HEK293 (cell line): ENCODE measurements around the gene RAB1A.
A peak's percentile ranks its signal among the peaks of the same experiment; 100 is the strongest.

ENCODE experiments used
- CTCF ChIA-PET: fragments of 350-600 bp; formaldehyde crosslinking; extraction: SDS; loops from one replicate; lab custom pipeline; 2021; ENCODE audit warnings: antibody characterized with exemption; lab: Yijun Ruan, JAX
- POLR2A ChIA-PET: fragments of 300-600 bp; formaldehyde crosslinking; extraction: SDS; loops from one replicate; lab custom pipeline; 2020; ENCODE audit warnings: antibody characterized with exemption, inconsistent platforms; lab: Yijun Ruan, JAX
- H3K27ac ChIP-seq: fragments of 200-500 bp; sonication (Bioruptor generic); 2 replicates; pipeline ENCODE4 v1.5.1; 2014; ENCODE audit warnings: low read depth, low read length, control low read depth, inconsistent platforms; ENCODE audit errors: extremely low read depth
- H3K36me3 ChIP-seq, 2 experiments: fragments of 200-500 bp in 1 of 2; sonication (Bioruptor generic) in 1 of 2; 1 replicate in 1 of 2; 2 replicates in 1 of 2; pipeline ENCODE4 v1.5.1; 2014 to 2017; ENCODE audit warnings: inconsistent platforms in 2 of 2, low read length in 2 of 2; ENCODE audit not compliant: control insufficient read depth in 2 of 2, insufficient read depth in 1 of 2
- H3K4me1 ChIP-seq: fragments of 200-500 bp; sonication (Bioruptor generic); 2 replicates; pipeline ENCODE4 v1.5.1; 2014; ENCODE audit warnings: mild to moderate bottlenecking, low read length, inconsistent platforms; ENCODE audit not compliant: control insufficient read depth, insufficient read depth
- H3K4me3 ChIP-seq: 2 replicates; pipeline ENCODE4 v1.5.1; 2011; ENCODE audit warnings: low read depth, mild to moderate bottlenecking, control low read depth, low read length, moderate library complexity
- H3K9me3 ChIP-seq: fragments of 200-500 bp; sonication (Bioruptor generic); 2 replicates; pipeline ENCODE4 v1.5.1; 2014; ENCODE audit warnings: low read depth, low read length, inconsistent platforms; ENCODE audit not compliant: control insufficient read depth, insufficient read depth
- GLI2 ChIP-seq: fragments of 450-650 bp; formaldehyde crosslinking; IDR thresholded peaks from 2 replicates; pipeline ENCODE4; 2017; ENCODE audit warnings: missing biosample characterization, missing genetic modification characterization, low read depth, borderline replicate concordance
- GLIS1 ChIP-seq: fragments of 450-650 bp; formaldehyde crosslinking; IDR thresholded peaks from 2 replicates; pipeline ENCODE4 v1.5.1; 2016; ENCODE audit warnings: missing biosample characterization, missing genetic modification characterization
- KLF10 ChIP-seq: fragments of 450-650 bp; IDR thresholded peaks from 2 replicates; pipeline ENCODE4 v1.5.1; 2018; ENCODE audit warnings: missing biosample characterization, mild to moderate bottlenecking, missing genetic modification characterization
- KLF8 ChIP-seq: fragments of 450-650 bp; formaldehyde crosslinking; IDR thresholded peaks from 2 replicates; pipeline ENCODE4 v1.5.1; 2016; ENCODE audit warnings: missing biosample characterization, missing genetic modification characterization
- REPIN1 ChIP-seq: fragments of 450-650 bp; formaldehyde crosslinking; IDR thresholded peaks from 2 replicates; pipeline ENCODE4 v1.5.1; 2017; ENCODE audit warnings: missing biosample characterization, missing genetic modification characterization, low read depth
- SCRT1 ChIP-seq: fragments of 450-650 bp; formaldehyde crosslinking; IDR thresholded peaks from 2 replicates; pipeline ENCODE4 v1.5.1; 2016; ENCODE audit warnings: missing biosample characterization, missing genetic modification characterization, borderline replicate concordance
- SCRT2 ChIP-seq: fragments of 450-650 bp; formaldehyde crosslinking; IDR thresholded peaks from 2 replicates; pipeline ENCODE4 v1.5.1; 2016; ENCODE audit warnings: missing biosample characterization, missing genetic modification characterization
- SP7 ChIP-seq: fragments of 450-650 bp; formaldehyde crosslinking; IDR thresholded peaks from 2 replicates; pipeline ENCODE4 v1.5.1; 2016; ENCODE audit warnings: missing biosample characterization, missing genetic modification characterization
- TRIM28 ChIP-seq: IDR thresholded peaks from 2 replicates; pipeline ENCODE4 v1.6.1; 2011; ENCODE audit warnings: low read length, control low read depth, borderline replicate concordance
- ZBTB20 ChIP-seq: fragments of 450-650 bp; formaldehyde crosslinking; IDR thresholded peaks from 2 replicates; pipeline ENCODE4 v1.5.1; 2016; ENCODE audit warnings: missing biosample characterization, missing genetic modification characterization
- ZBTB48 ChIP-seq: fragments of 450-650 bp; formaldehyde crosslinking; IDR thresholded peaks from 2 replicates; pipeline ENCODE4 v1.5.1; 2016; ENCODE audit warnings: missing biosample characterization, missing genetic modification characterization
- ZNF121 ChIP-seq: fragments of 450-650 bp; formaldehyde crosslinking; IDR thresholded peaks from 2 replicates; pipeline ENCODE4 v1.5.1; 2016; ENCODE audit warnings: missing biosample characterization, missing genetic modification characterization
- ZNF311 ChIP-seq: fragments of 450-650 bp; formaldehyde crosslinking; IDR thresholded peaks from 2 replicates; pipeline ENCODE4 v1.5.1; 2017; ENCODE audit warnings: missing biosample characterization, missing genetic modification characterization, borderline replicate concordance
- ZNF335 ChIP-seq: fragments of 450-650 bp; formaldehyde crosslinking; conservative IDR thresholded peaks from 2 replicates; pipeline ENCODE4 v1.5.1; 2016; ENCODE audit warnings: missing biosample characterization, missing genetic modification characterization
- ZNF473 ChIP-seq: fragments of 450-650 bp; formaldehyde crosslinking; IDR thresholded peaks from 2 replicates; pipeline ENCODE4 v1.5.1; 2017; ENCODE audit warnings: missing biosample characterization, missing genetic modification characterization
- ZNF549 ChIP-seq: fragments of 450-650 bp; IDR thresholded peaks from 2 replicates; pipeline ENCODE4 v1.5.1; 2018; ENCODE audit warnings: missing biosample characterization, missing genetic modification characterization, mild to moderate bottlenecking, inconsistent platforms, moderate library complexity
- ZNF585B ChIP-seq: fragments of 450-650 bp; formaldehyde crosslinking; IDR thresholded peaks from 2 replicates; pipeline ENCODE4 v1.5.1; 2016; ENCODE audit warnings: missing biosample characterization, missing genetic modification characterization
- ZNF621 ChIP-seq: fragments of 450-650 bp; formaldehyde crosslinking; IDR thresholded peaks from 2 replicates; pipeline ENCODE4 v1.5.1; 2017; ENCODE audit warnings: missing biosample characterization, missing genetic modification characterization
- ZNF76 ChIP-seq: fragments of 450-650 bp; formaldehyde crosslinking; IDR thresholded peaks from 2 replicates; pipeline ENCODE4; 2016; ENCODE audit warnings: low read depth, missing biosample characterization, missing genetic modification characterization, borderline replicate concordance
- ZNF777 ChIP-seq: fragments of 450-650 bp; formaldehyde crosslinking; IDR thresholded peaks from 2 replicates; pipeline ENCODE4 v1.5.1; 2017; ENCODE audit warnings: missing biosample characterization, missing genetic modification characterization, borderline replicate concordance
- ZSCAN23 ChIP-seq: fragments of 450-650 bp; formaldehyde crosslinking; IDR thresholded peaks from 2 replicates; pipeline ENCODE4 v1.5.1; 2016; ENCODE audit warnings: missing biosample characterization, missing genetic modification characterization
- TF ChIP-seq, protein P1 (sequence below): fragments of 450-650 bp; formaldehyde crosslinking; optimal IDR thresholded peaks from 2 replicates; pipeline ENCODE3; 2016; ENCODE audit warnings: missing biosample characterization, mild to moderate bottlenecking, missing genetic modification characterization
- TF ChIP-seq, protein P2 (sequence below): fragments of 450-650 bp; formaldehyde crosslinking; IDR thresholded peaks from 2 replicates; pipeline ENCODE4 v1.5.1; 2016; ENCODE audit warnings: missing biosample characterization, missing genetic modification characterization, borderline replicate concordance
- TF ChIP-seq, protein P3 (sequence below): fragments of 450-650 bp; formaldehyde crosslinking; IDR thresholded peaks from 2 replicates; pipeline ENCODE4 v1.5.1; 2016; ENCODE audit warnings: missing biosample characterization, missing genetic modification characterization

RAB1A gene

DNA sequence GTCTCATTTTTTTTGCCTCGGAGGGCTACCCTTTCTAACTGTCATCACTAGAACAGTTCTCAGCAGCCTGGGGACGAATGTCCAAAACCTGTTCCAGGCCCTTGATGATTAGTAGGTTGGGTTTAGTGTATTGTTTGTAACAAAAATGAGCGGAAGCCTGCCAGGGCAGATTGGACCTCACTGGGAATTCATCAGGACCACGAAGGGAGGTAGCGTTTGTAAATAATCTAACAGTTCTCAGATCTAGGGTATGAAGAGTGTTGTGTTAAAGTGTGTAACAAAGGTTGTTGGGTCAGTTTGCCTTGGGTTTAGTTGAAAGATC, 72.9 kb downstream of the RAB1A start:
- no peaks in the 10 kb centered on the region for H3K9me3 ChIP-seq
- TF ChIP-seq ZNF335 (tag by site-specific recombination) (peak; percentile 33; the same call in 1 of the 2 replicates), ZNF76 (0 out of 2 replicates have a peak, but pooled peaks have one; percentile 6), ZBTB20 (tag by site-specific recombination) (no peak)
- TF ChIP-seq, protein P1, sequence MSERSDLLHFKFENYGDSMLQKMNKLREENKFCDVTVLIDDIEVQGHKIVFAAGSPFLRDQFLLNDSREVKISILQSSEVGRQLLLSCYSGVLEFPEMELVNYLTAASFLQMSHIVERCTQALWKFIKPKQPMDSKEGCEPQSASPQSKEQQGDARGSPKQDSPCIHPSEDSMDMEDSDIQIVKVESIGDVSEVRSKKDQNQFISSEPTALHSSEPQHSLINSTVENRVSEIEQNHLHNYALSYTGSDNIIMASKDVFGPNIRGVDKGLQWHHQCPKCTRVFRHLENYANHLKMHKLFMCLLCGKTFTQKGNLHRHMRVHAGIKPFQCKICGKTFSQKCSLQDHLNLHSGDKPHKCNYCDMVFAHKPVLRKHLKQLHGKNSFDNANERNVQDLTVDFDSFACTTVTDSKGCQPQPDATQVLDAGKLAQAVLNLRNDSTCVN (tag by site-specific recombination) = no peak
- peak overlapping the region; percentile 67 for H3K4me3 ChIP-seq
- ChIA-PET POLR2A (interaction anchor here (2.1 to 2.5 kb wide), 2 partner anchors 10 to 73 kb away, joined by 29 to 35 read pairs; partner anchors contain the start of gene RAB1A), CTCF (interaction anchor here (0.6 to 1.7 kb wide), 5 partner anchors 8 to 380 kb away, joined by 3 to 9 read pairs (median 3); no protein-coding TSS in a partner anchor)
- peaks cover 0 to 2% of the 10 kb centered on the region in 2 experiments; a peak in 1 of 3 replicates for H3K36me3 ChIP-seq
- H3K27ac ChIP-seq = peak overlapping the region; percentile 81; the same call in 1 of the 2 replicates
- H3K4me1 ChIP-seq = peaks cover 8% of the 10 kb centered on the region; the same call in 1 of the 2 replicates

DNA sequence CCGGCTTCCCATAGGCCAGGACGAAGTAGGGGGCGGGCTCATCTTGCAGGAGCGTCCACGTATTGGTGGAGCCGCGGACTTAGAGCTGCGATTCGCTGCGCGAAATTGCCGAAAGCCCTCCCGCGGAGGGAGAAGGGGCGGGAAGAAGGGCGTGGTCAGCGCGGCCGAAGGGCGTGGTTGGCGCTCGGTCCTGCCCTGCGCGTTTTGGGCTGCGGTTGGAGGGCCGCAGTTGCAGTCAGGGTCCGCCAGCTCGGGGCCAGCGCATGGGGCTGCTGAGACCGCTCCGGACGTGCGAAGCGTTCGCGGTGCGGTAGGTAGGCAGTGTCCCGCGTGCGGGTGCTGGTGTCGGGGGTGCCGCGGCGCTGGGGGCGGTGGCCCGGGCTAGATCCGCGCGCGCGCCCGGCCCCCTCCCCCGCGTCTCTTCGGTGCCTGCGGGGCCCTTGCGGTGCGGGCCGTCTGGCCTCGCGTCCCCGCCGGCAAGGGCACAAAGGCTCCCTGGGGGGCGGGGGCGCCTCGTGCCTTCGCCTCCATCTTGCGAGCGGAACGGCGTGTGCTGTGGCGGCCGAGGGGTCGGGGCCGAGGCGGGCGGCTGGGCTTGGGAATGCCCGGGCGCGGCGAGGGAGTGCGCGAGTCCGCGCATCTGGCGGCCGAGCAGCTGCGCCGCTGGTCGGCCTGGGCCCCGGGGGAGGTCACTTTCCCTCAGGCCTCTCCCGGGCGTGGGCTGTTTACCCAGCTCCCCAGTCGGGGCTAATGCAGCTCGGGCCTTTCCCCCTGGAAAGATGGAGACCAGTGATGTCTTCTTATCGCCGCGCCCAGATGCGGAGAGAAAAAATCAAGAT, 73.5 kb downstream of the RAB1A start, which contains the start of gene CEP68:
Gene CEP68 (plus strand): TSS at position 202 of the 839 bp plus-strand sequence. CDS start 13,029 bp downstream, outside the sequence.
- H3K9me3 ChIP-seq = no peaks in the 10 kb centered on the region
- peaks cover 0 to 2% of the 10 kb centered on the region in 2 experiments; a peak in 1 of 3 replicates for H3K36me3 ChIP-seq
- H3K4me1 ChIP-seq = peaks cover 8% of the 10 kb centered on the region; the same call in 1 of the 2 replicates
- H3K4me3 ChIP-seq = peak within 1 kb of the TSS; percentile 67
- CTCF ChIA-PET = interaction anchor here (0.5 to 1.9 kb wide), 8 partner anchors 8 to 567 kb away, joined by 3 to 9 read pairs (median 4); no protein-coding TSS in a partner anchor
- peak within 1 kb of the TSS; percentile 81; the same call in 1 of the 2 replicates for H3K27ac ChIP-seq
- POLR2A ChIA-PET = interaction anchor here (0.6 to 2.5 kb wide), 18 partner anchors 9 to 974 kb away, joined by 3 to 35 read pairs (median 4); partner anchors contain the start of genes ACTR2, AFTPH and RAB1A
- TF ChIP-seq ZNF549 (tag by site-specific recombination) (no peak), ZNF335 (tag by site-specific recombination) (peak; percentile 8; the same call in 1 of the 2 replicates), TRIM28 (no peak), SP7 (tag by site-specific recombination) (no peak), ZNF311 (tag by site-specific recombination) (no peak), ZNF585B (no peak), SCRT1 (tag by site-specific recombination) (no peak), ZNF121 (tag by site-specific recombination) (no peak), ZNF621 (tag by site-specific recombination) (no peak), KLF8 (tag by site-specific recombination) (peak; percentile 92), KLF10 (no peak; the same call in none of the 2 replicates), ZSCAN23 (tag by site-specific recombination) (no peak), ZNF777 (tag by site-specific recombination) (no peak), REPIN1 (no peak), ZBTB20 (tag by site-specific recombination) (0 out of 2 replicates have a peak, but pooled peaks have one; percentile 25), GLI2 (tag by site-specific recombination) (no peak), SCRT2 (tag by site-specific recombination) (no peak), GLIS1 (tag by site-specific recombination) (peak; percentile 77), ZBTB48 (peak; percentile 52; the same call in 1 of the 2 replicates), ZNF473 (tag by site-specific recombination) (no peak)
- TF ChIP-seq, protein P2, sequence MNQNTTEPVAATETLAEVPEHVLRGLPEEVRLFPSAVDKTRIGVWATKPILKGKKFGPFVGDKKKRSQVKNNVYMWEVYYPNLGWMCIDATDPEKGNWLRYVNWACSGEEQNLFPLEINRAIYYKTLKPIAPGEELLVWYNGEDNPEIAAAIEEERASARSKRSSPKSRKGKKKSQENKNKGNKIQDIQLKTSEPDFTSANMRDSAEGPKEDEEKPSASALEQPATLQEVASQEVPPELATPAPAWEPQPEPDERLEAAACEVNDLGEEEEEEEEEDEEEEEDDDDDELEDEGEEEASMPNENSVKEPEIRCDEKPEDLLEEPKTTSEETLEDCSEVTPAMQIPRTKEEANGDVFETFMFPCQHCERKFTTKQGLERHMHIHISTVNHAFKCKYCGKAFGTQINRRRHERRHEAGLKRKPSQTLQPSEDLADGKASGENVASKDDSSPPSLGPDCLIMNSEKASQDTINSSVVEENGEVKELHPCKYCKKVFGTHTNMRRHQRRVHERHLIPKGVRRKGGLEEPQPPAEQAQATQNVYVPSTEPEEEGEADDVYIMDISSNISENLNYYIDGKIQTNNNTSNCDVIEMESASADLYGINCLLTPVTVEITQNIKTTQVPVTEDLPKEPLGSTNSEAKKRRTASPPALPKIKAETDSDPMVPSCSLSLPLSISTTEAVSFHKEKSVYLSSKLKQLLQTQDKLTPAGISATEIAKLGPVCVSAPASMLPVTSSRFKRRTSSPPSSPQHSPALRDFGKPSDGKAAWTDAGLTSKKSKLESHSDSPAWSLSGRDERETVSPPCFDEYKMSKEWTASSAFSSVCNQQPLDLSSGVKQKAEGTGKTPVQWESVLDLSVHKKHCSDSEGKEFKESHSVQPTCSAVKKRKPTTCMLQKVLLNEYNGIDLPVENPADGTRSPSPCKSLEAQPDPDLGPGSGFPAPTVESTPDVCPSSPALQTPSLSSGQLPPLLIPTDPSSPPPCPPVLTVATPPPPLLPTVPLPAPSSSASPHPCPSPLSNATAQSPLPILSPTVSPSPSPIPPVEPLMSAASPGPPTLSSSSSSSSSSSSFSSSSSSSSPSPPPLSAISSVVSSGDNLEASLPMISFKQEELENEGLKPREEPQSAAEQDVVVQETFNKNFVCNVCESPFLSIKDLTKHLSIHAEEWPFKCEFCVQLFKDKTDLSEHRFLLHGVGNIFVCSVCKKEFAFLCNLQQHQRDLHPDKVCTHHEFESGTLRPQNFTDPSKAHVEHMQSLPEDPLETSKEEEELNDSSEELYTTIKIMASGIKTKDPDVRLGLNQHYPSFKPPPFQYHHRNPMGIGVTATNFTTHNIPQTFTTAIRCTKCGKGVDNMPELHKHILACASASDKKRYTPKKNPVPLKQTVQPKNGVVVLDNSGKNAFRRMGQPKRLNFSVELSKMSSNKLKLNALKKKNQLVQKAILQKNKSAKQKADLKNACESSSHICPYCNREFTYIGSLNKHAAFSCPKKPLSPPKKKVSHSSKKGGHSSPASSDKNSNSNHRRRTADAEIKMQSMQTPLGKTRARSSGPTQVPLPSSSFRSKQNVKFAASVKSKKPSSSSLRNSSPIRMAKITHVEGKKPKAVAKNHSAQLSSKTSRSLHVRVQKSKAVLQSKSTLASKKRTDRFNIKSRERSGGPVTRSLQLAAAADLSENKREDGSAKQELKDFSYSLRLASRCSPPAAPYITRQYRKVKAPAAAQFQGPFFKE (tag by site-specific recombination) = no peak
- TF ChIP-seq, protein P3, sequence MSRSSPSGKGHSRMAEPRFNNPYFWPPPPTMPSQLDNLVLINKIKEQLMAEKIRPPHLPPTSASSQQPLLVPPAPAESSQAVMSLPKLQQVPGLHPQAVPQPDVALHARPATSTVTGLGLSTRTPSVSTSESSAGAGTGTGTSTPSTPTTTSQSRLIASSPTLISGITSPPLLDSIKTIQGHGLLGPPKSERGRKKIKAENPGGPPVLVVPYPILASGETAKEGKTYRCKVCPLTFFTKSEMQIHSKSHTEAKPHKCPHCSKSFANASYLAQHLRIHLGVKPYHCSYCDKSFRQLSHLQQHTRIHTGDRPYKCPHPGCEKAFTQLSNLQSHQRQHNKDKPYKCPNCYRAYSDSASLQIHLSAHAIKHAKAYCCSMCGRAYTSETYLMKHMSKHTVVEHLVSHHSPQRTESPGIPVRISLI = no peak
